Measurements from ENCODE around the gene LMBR1L. TPM values are rescaled to one million over a fixed set of nuclear protein-coding genes. Genes with fewer than 3 reads are reported as not detected.
"Not testable (repeated sequence)": the region's sequence is repeated elsewhere in the genome, so short reads cannot be mapped to it uniquely, and the experiment has no call there.

LMBR1L gene
- total RNA-seq, 1 donor from 2014 or later = 34.3 TPM

- DNase-seq (ENCODE audit: low read depth) = peak; percentile 93
These were observed 22.3 kb downstream of the LMBR1L start for GRCh38 chr12:49088150-49088931.

- DNase-seq (ENCODE audit: low read depth) = no peak
These were observed 24.5 kb downstream of the LMBR1L start for GRCh38 chr12:49086116-49086515.

- DNase-seq (ENCODE audit: low read depth) = no peak
These were observed 26.2 kb downstream of the LMBR1L start for GRCh38 chr12:49084438-49084837.

- DNase-seq (ENCODE audit: low read depth) = no peak
These were observed 30.9 kb downstream of the LMBR1L start for GRCh38 chr12:49079793-49080192.

GRCh38 chr12:49070971-49071370, 39.7 kb downstream of the LMBR1L start:
- DNase-seq (ENCODE audit: low read depth) = no peak

- peak; percentile 85 for DNase-seq (ENCODE audit: low read depth)
These were observed 40.9 kb downstream of the LMBR1L start, which contains the start of gene RHEBL1 for GRCh38 chr12:49069507-49070346. Gene RHEBL1 (minus strand): TSS chr12:49069979. CDS start chr12:49069785, 194 bp downstream.

- no peak for DNase-seq (ENCODE audit: low read depth)
These were observed 41.7 kb downstream of the LMBR1L start for GRCh38 chr12:49068879-49069506.

GRCh38 chr12:49066120-49066519, 44.5 kb downstream of the LMBR1L start:
- DNase-seq (ENCODE audit: low read depth) = no peak

GRCh38 chr12:49064767-49065152, 45.9 kb downstream of the LMBR1L start:
- no peak for DNase-seq (ENCODE audit: low read depth)

GRCh38 chr12:49061916-49062315, 48.7 kb downstream of the LMBR1L start:
- DNase-seq (ENCODE audit: low read depth) = not testable (repeated sequence)

- DNase-seq (ENCODE audit: low read depth) = no peak
These were observed 49.4 kb downstream of the LMBR1L start for GRCh38 chr12:49061157-49061650.

- DNase-seq (ENCODE audit: low read depth) = peak; percentile 75
These were observed 50.1 kb downstream of the LMBR1L start, which contains the start of gene KMT2D for GRCh38 chr12:49060237-49061156. Gene KMT2D (minus strand): TSS chr12:49060794. CDS start chr12:49055324, 5,470 bp downstream.

- DNase-seq (ENCODE audit: low read depth) = no peak
These were observed 51.1 kb downstream of the LMBR1L start for GRCh38 chr12:49059299-49060171.

GRCh38 chr12:49059045-49059298, 51.7 kb downstream of the LMBR1L start:
- DNase-seq (ENCODE audit: low read depth) = no peak

- DNase-seq (ENCODE audit: low read depth) = no peak
These were observed 52.1 kb downstream of the LMBR1L start for GRCh38 chr12:49058366-49059044.

GRCh38 chr12:49057888-49058287, 52.8 kb downstream of the LMBR1L start:
- DNase-seq (ENCODE audit: low read depth) = peak; percentile 9

- DNase-seq (ENCODE audit: low read depth) = peak; percentile 62
These were observed 54.5 kb downstream of the LMBR1L start for GRCh38 chr12:49055978-49056754.

- DNase-seq (ENCODE audit: low read depth) = no peak
These were observed 55.6 kb downstream of the LMBR1L start for GRCh38 chr12:49055092-49055491.

- no peak for DNase-seq (ENCODE audit: low read depth)
These were observed 56.1 kb downstream of the LMBR1L start for GRCh38 chr12:49054524-49054923.

Measured in renal cortical epithelial cell (primary cell).